Stimulated activated CD8-positive, alpha-beta memory T cell treated with anti-CD3 and anti-CD28 coated beads, Interleukin-7, amount 100 ng/mL, for 48 hours (primary cell): ENCODE data around the gene SLC9A6.

ENCODE experiments used
- DNase-seq, 2 donors: peaks; one replicate each; pipeline ENCODE4 v3.0.0-alpha.2; 2020; ENCODE audit warnings: low read depth in 1 of 2; ENCODE audit errors: extremely low read depth in 1 of 2

The SLC9A6 gene

GRCh38 chrX:135985157-135985972 lies at the start of gene SLC9A6:
SLC9A6 (plus strand) TSS chrX:135985435; CDS start chrX:135985659, 224 bp downstream.
- DNase-seq, result peak; percentile 29 to 36

- no peak for DNase-seq
Observed at GRCh38 chrX:135944486-135944885, 40.7 kb upstream of the SLC9A6 start.

- DNase-seq, result no peak
Observed at GRCh38 chrX:135951291-135951690, 33.9 kb upstream of the SLC9A6 start.

GRCh38 chrX:135973025-135973547 lies 12.1 kb upstream of the SLC9A6 start:
- no peak for DNase-seq

- DNase-seq, result peak; percentile 62 to 71
Observed at GRCh38 chrX:135973548-135974278, 11.5 kb upstream of the SLC9A6 start, which contains the start of gene MMGT1. MMGT1 (minus strand) TSS chrX:135973988; CDS start chrX:135973675, 313 bp downstream.

- DNase-seq, result peak; percentile 26 to 34
Observed at GRCh38 chrX:135974279-135974856, 10.9 kb upstream of the SLC9A6 start.

GRCh38 chrX:135975421-135975820 lies 9.8 kb upstream of the SLC9A6 start:
- no peak for DNase-seq

- no peak for DNase-seq
Observed at GRCh38 chrX:135977611-135978010, 7.6 kb upstream of the SLC9A6 start.

GRCh38 chrX:135981010-135981409 lies 4.2 kb upstream of the SLC9A6 start:
- DNase-seq, result no peak

- DNase-seq, result no peak
Observed at GRCh38 chrX:135981668-135982067, 3.6 kb upstream of the SLC9A6 start.

GRCh38 chrX:135982860-135983259 lies 2.4 kb upstream of the SLC9A6 start:
- DNase-seq, result no peak

GRCh38 chrX:135984256-135984655 lies 979 bp upstream of the SLC9A6 start:
- DNase-seq, result no peak

GRCh38 chrX:135984791-135985156 lies 461 bp upstream of the SLC9A6 start:
- DNase-seq, result no peak

GRCh38 chrX:135985973-135986310 lies 707 bp downstream of the SLC9A6 start:
- DNase-seq, result no peak

GRCh38 chrX:135988245-135988644 lies 3.0 kb downstream of the SLC9A6 start:
- no peak for DNase-seq

GRCh38 chrX:136015016-136015415 lies 29.8 kb downstream of the SLC9A6 start:
- DNase-seq, result no peak

- DNase-seq, result no peak
Observed at GRCh38 chrX:136016881-136017280, 31.6 kb downstream of the SLC9A6 start.

- DNase-seq, result no peak
Observed at GRCh38 chrX:136019226-136019625, 34.0 kb downstream of the SLC9A6 start.

- no peak for DNase-seq
Observed at GRCh38 chrX:136021160-136021559, 35.9 kb downstream of the SLC9A6 start.

- no peak for DNase-seq
Observed at GRCh38 chrX:136021903-136022302, 36.7 kb downstream of the SLC9A6 start.

GRCh38 chrX:136025091-136025490 lies 39.9 kb downstream of the SLC9A6 start:
- no peak for DNase-seq
